ENCODE data around the gene SLC1A2.

DNA sequence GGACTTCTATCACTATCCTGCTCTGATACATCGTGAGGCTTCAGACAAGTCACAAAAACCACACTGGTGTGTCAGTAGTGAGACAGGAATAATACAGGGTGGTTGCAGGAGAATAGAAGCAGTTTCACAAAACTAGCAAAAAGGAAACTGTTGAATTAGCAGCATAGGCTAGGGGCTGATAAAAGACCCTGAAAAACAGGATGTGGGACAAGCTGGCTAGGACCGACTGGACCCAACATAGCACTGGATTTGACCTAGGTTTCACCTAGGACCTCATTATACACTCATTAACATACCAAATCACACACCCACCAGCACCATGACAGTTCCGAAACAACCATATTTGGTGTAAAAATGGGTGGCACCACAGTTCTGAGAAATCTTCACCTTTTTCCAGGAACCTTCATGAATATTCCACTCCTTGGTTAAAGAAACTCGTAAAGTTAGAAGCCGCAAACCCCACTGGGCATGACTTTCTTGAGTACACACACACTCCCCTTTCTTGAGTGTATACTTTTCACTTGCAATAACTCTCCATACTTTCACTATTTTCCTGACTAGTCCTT, 76.2 kb downstream of the SLC1A2 start:
- TF ChIP-seq CTCF (IDR thresholded peaks at IDR 0.05) (no peak), POLR2A (IDR thresholded peaks at IDR 0.05) (no peak)
